Parathyroid adenoma (tissue), 2 donors: ENCODE results near the gene PARG.

Experiments
- H2AFZ ChIP-seq: fragments of 300-600 bp; sonication (generic); one replicate; pipeline ENCODE4 v1.7.0; 2017; ENCODE audit warnings: antibody characterized with exemption, mild to moderate bottlenecking
- H3K27ac ChIP-seq: fragments of 300-600 bp; sonication (generic); one replicate; pipeline ENCODE4 v1.7.0; 2017
- H3K27me3 ChIP-seq: fragments of 300-600 bp; sonication (generic); one replicate; pipeline ENCODE4 v1.7.0; 2017; ENCODE audit warnings: low read length; ENCODE audit not compliant: control insufficient read depth, insufficient read depth
- H3K36me3 ChIP-seq: fragments of 300-600 bp; sonication (generic); one replicate; pipeline ENCODE4 v1.7.0; 2017; ENCODE audit warnings: low read length; ENCODE audit not compliant: control insufficient read depth, insufficient read depth
- H3K4me1 ChIP-seq: fragments of 300-600 bp; sonication (generic); one replicate; pipeline ENCODE4 v1.7.0; 2017; ENCODE audit warnings: control low read depth
- H3K4me2 ChIP-seq: fragments of 300-600 bp; sonication (generic); one replicate; pipeline ENCODE4 v1.7.0; 2017; ENCODE audit warnings: low read length
- H3K4me3 ChIP-seq: fragments of 300-600 bp; sonication (generic); one replicate; pipeline ENCODE4 v1.7.0; 2017; ENCODE audit warnings: low read depth, low read length
- H3K79me2 ChIP-seq: fragments of 300-600 bp; sonication (generic); one replicate; pipeline ENCODE4 v1.7.0; 2017; ENCODE audit warnings: control low read depth
- H3K9ac ChIP-seq: fragments of 300-600 bp; sonication (generic); one replicate; pipeline ENCODE4 v1.7.0; 2017; ENCODE audit warnings: mild to moderate bottlenecking
- H3K9me3 ChIP-seq: fragments of 300-600 bp; sonication (generic); one replicate; pipeline ENCODE4 v1.7.0; 2017; ENCODE audit warnings: low read length; ENCODE audit not compliant: control insufficient read depth
- TF ChIP-seq, protein P1 (sequence below): fragments of 300-600 bp; sonication (generic); IDR thresholded peaks from one replicate; pipeline ENCODE4 v1.7.0; 2017; ENCODE audit warnings: antibody characterized with exemption, mild to moderate bottlenecking
- donor health status: primary hyperparathyroidism.

The PARG gene

DNA sequence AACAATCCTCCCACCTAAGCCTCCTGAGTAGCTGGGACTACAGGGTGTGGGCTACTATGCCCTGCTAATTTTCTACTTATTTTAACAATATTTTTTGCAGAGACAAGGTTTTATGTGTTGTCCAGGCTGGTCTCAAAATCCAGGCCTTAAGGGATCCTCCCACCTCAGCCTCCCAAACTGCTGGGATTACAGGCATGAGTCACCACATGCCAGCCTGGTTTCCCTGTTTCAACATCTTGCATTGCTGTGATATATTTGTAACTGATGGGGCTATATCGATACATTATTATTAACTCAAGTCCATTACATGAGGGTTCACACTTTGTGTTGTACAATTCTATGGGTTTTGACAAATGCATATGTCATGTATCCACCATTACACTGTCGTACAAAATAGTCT, 137.8 kb downstream of the PARG start:
- Histone ChIP-seq H3K79me2 (no peaks in the 10 kb centered on the region), H3K9ac (no peak overlapping the region), H3K4me2 (no peak overlapping the region), H3K27ac (no peak overlapping the region), H3K4me3 (no peak overlapping the region), H3K4me1 (no peaks in the 10 kb centered on the region), H3K27me3 (no peaks in the 10 kb centered on the region), H2AFZ (no peak overlapping the region), H3K9me3 (no peaks in the 10 kb centered on the region), H3K36me3 (no peaks in the 10 kb centered on the region)
- TF ChIP-seq, protein P1, sequence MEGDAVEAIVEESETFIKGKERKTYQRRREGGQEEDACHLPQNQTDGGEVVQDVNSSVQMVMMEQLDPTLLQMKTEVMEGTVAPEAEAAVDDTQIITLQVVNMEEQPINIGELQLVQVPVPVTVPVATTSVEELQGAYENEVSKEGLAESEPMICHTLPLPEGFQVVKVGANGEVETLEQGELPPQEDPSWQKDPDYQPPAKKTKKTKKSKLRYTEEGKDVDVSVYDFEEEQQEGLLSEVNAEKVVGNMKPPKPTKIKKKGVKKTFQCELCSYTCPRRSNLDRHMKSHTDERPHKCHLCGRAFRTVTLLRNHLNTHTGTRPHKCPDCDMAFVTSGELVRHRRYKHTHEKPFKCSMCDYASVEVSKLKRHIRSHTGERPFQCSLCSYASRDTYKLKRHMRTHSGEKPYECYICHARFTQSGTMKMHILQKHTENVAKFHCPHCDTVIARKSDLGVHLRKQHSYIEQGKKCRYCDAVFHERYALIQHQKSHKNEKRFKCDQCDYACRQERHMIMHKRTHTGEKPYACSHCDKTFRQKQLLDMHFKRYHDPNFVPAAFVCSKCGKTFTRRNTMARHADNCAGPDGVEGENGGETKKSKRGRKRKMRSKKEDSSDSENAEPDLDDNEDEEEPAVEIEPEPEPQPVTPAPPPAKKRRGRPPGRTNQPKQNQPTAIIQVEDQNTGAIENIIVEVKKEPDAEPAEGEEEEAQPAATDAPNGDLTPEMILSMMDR: no peak

DNA sequence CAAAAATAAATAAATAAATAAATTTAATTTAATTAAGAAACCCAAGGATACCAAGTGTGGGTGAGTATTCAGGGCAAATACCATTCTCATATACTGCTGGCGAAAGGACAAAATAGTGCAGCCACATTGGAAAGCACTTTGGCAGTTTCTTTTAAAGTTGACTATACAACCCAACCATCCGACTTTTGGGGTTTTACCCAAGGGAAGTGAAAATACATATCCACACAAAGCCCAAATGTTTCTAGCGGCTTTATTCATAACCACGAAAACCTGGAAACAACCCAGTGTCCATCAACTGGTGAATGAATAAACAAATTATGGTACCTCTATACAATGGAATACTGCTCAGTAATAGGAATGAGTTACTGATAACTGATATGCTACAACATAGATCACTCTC, 143.6 kb downstream of the PARG start:
- no peak overlapping the region for H3K27ac ChIP-seq
- no peaks in the 10 kb centered on the region for H3K9me3 ChIP-seq
- H3K79me2 ChIP-seq: no peaks in the 10 kb centered on the region
- no peaks in the 10 kb centered on the region for H3K4me1 ChIP-seq
- no peak overlapping the region for H3K9ac ChIP-seq
- no peak overlapping the region for H2AFZ ChIP-seq
- TF ChIP-seq, protein P1: no peak
- H3K27me3 ChIP-seq: no peaks in the 10 kb centered on the region
- H3K4me2 ChIP-seq: no peak overlapping the region
- no peaks in the 10 kb centered on the region for H3K36me3 ChIP-seq
- no peak overlapping the region for H3K4me3 ChIP-seq

DNA sequence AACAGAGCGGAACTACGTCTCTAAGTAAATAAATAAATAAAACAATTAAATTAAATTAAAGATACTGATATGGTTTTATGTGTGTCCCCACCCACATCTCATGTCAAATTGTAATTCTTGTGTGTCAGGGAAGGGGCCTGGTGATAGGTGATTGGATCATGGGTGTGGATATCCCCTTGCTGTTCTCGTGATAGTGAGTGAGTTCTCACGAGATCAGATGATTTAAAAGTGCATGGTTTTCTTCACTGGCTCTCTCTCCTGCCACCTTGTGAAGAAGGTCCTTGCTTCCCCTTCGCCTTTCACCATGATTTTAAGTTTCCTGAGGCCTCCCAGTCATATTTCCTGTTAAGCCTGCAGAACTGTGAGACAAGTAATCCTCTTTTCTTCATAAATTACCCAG, 150.7 kb downstream of the PARG start:
- H2AFZ ChIP-seq: peak overlapping the region; percentile 61
- no peak overlapping the region for H3K27ac ChIP-seq
- no peaks in the 10 kb centered on the region for H3K79me2 ChIP-seq
- H3K9me3 ChIP-seq: no peaks in the 10 kb centered on the region
- no peaks in the 10 kb centered on the region for H3K27me3 ChIP-seq
- no peak overlapping the region for H3K9ac ChIP-seq
- H3K4me3 ChIP-seq: no peak overlapping the region
- peaks cover 8% of the 10 kb centered on the region for H3K4me1 ChIP-seq
- H3K36me3 ChIP-seq: no peaks in the 10 kb centered on the region
- TF ChIP-seq, protein P1: no peak
- H3K4me2 ChIP-seq: no peak overlapping the region

DNA sequence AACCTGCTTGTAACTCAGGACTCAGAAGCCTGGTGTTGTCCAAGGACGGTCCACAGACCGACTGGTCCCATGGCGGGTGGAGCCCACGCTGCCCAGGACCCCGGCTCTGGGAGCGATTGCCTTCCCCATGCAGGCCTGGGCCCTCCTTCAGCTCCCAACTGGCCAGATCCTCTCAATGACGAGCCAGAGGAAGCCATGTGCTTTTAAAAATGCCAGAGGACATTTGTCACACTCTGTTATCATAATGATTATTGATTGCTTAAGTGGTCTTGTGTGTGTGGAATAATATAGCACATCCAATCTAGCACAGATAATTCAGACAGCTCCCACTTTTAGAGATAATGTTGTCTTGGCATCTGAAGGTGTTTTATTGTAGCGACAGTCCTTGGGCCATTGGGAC, 157.1 kb downstream of the PARG start:
- Histone ChIP-seq H2AFZ (no peak overlapping the region), H3K27me3 (no peaks in the 10 kb centered on the region), H3K36me3 (no peaks in the 10 kb centered on the region), H3K4me3 (no peak overlapping the region), H3K9me3 (no peaks in the 10 kb centered on the region), H3K4me1 (no peaks in the 10 kb centered on the region), H3K27ac (no peak overlapping the region), H3K79me2 (no peaks in the 10 kb centered on the region), H3K4me2 (no peak overlapping the region), H3K9ac (no peak overlapping the region)
- TF ChIP-seq, protein P1: no peak

DNA sequence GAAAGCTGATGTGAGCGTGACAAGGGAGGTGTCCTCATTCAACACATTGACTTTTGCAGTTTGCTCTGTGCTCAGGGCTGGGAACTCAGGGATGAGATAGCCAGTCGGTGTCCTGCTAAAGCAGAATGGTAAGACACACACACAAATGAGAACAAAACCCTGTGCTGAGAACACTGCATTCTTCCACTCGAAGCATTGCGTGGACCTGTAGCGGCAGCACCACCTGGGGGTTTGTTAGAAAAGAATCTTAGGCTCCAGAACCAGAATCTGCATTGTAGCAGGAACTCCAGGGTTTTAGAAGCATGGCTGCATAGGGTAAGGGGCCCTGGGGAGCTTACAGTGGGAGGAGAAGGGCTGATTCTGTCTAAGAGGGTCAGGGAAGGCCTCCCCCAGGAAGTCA, 158.2 kb downstream of the PARG start:
- no peak overlapping the region for H3K9ac ChIP-seq
- no peaks in the 10 kb centered on the region for H3K27me3 ChIP-seq
- H3K4me1 ChIP-seq: no peaks in the 10 kb centered on the region
- no peak overlapping the region for H3K27ac ChIP-seq
- TF ChIP-seq, protein P1: peak; percentile 34
- H3K4me2 ChIP-seq: no peak overlapping the region
- H3K4me3 ChIP-seq: no peak overlapping the region
- no peaks in the 10 kb centered on the region for H3K36me3 ChIP-seq
- peak overlapping the region; percentile 17 for H2AFZ ChIP-seq
- no peaks in the 10 kb centered on the region for H3K79me2 ChIP-seq
- H3K9me3 ChIP-seq: no peaks in the 10 kb centered on the region
